Gastroesophageal sphincter (tissue), 3 donors: ENCODE results near the gene FAM234A.

ENCODE experiments used
- EP300 ChIP-seq: sonication (generic); formaldehyde crosslinking; IDR thresholded peaks from one replicate; pipeline ENCODE4 v1.6.1; 2017; ENCODE audit warnings: antibody characterized with exemption, mild to moderate bottlenecking
- TF ChIP-seq, protein P1 (sequence below), 4 experiments: fragments of 200-600 bp in 2 of 4; fragments of 450-650 bp in 2 of 4; sonication (generic) in 1 of 4; IDR thresholded peaks; one replicate each; pipeline ENCODE4 v1.5.1; 2017 to 2019; ENCODE audit warnings: antibody characterized with exemption in 4 of 4, mild to moderate bottlenecking in 2 of 4, moderate library complexity in 2 of 4

DNA sequence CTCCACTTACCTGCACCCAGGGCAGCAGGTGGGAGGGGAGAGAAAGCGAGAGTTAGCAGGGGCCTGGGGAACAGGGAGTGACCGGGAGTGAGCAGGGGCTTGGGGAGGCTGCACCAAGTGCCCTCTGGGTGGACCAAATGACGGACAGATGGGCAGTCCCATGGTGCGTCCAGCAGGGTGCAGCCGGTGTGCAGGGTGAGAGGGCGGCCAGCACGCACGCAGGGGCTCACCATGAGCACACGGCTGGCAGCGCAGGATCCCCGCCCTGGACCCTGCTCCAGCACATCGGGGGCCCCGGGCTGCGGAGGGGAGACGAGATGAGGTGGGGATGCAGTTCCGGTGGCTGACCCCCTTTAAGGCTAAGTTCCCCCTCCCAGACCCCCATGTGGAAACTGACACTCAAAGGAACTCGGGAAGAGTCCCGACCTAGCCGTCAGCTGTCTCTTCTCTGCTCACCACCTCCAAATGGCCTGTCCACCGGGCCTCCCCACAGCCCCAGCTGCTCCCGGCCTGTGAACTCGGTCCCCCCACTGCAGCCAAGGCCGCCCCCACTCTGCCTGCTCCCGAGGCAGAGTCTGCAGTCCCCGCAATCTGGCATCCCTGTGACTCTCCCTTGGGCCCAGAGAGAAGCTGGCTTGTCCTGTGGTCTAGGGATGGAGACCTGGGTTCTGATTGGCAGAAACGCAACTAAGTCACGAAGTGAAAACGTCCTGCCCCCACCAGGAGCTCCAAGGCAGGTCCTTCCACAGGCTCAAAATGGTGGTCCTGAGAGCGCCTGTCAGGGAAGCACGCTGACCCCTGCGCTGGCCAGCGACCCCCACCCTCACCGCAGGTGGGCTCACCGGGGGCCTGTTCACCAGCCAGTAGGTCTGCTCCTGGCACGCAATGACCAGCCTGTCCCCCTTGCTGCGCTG is 38.3 kb downstream of the FAM234A start:
- no peak for TF ChIP-seq EP300
- TF ChIP-seq, protein P1, sequence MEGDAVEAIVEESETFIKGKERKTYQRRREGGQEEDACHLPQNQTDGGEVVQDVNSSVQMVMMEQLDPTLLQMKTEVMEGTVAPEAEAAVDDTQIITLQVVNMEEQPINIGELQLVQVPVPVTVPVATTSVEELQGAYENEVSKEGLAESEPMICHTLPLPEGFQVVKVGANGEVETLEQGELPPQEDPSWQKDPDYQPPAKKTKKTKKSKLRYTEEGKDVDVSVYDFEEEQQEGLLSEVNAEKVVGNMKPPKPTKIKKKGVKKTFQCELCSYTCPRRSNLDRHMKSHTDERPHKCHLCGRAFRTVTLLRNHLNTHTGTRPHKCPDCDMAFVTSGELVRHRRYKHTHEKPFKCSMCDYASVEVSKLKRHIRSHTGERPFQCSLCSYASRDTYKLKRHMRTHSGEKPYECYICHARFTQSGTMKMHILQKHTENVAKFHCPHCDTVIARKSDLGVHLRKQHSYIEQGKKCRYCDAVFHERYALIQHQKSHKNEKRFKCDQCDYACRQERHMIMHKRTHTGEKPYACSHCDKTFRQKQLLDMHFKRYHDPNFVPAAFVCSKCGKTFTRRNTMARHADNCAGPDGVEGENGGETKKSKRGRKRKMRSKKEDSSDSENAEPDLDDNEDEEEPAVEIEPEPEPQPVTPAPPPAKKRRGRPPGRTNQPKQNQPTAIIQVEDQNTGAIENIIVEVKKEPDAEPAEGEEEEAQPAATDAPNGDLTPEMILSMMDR (IDR thresholded peaks at IDR 0.05) = no peak
